ENCODE data around the gene SPATA45. TPM values are rescaled to one million over a fixed set of nuclear protein-coding genes. Genes with fewer than 3 reads are reported as not detected.

Gene SPATA45
- total RNA-seq, 2 donors from 2014 or later = not detected

DNA sequence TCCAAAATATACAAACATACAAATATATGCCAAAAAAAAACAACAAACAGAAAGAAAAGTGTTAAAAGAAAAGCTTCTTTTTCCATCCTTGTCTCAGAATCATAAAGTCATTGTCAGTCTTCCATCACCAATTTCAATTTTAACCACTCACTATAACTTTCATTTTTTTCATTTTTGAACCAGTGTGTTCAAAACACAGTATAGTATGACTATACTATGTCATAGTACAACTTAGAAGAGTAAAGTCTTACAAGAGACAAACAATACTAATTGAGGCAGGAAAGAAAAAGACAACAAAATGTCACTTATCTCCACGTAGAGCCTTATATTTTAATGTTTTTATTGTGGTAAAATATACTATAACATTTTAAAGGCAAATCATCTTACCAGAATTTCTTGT lies 63.5 kb downstream of the SPATA45 start:
- H3K36me3 ChIP-seq = peaks cover 11% of the 10 kb centered on the region
- H3K4me1 ChIP-seq (ENCODE audit: control insufficient read depth in 1 of 2, low read depth in 2 of 2) = peaks cover 0 to 1% of the 10 kb centered on the region in 2 donors
- no peak overlapping the region for H3K27ac ChIP-seq
- DNase-seq (ENCODE audit: low spot score) = no peak
- TF ChIP-seq CTCF (IDR thresholded peaks at IDR 0.05) = no peak
- no peak for ATAC-seq (ENCODE audit: insufficient number of reproducible peaks, low FRiP score, low read depth)
- H3K9me3 ChIP-seq = no peaks in the 10 kb centered on the region
- no peak overlapping the region for H3K4me3 ChIP-seq
- H3K27me3 ChIP-seq (replicated peaks; ENCODE audit: insufficient read depth) = no peaks in the 10 kb centered on the region

GRCh38 chr1:212782422-212783154 lies 64.9 kb downstream of the SPATA45 start:
- Histone ChIP-seq H3K27ac (no peak overlapping the region), H3K27me3 (replicated peaks; ENCODE audit: insufficient read depth) (no peaks in the 10 kb centered on the region), H3K4me1 (ENCODE audit: control insufficient read depth in 1 of 2, low read depth in 2 of 2) (no peaks in the 10 kb centered on the region), H3K36me3 (peaks cover 11% of the 10 kb centered on the region), H3K9me3 (no peaks in the 10 kb centered on the region), H3K4me3 (no peak overlapping the region)
- DNase-seq (ENCODE audit: low spot score) (no peak), ATAC-seq (ENCODE audit: insufficient number of reproducible peaks, low FRiP score, low read depth) (no peak)
- TF ChIP-seq CTCF (IDR thresholded peaks at IDR 0.05) = peak; percentile 44

GRCh38 chr1:212781225-212781624 lies 66.2 kb downstream of the SPATA45 start:
- no peak for ATAC-seq (ENCODE audit: insufficient number of reproducible peaks, low FRiP score, low read depth)
- Histone ChIP-seq H3K9me3 (no peaks in the 10 kb centered on the region), H3K27me3 (replicated peaks; ENCODE audit: insufficient read depth) (no peaks in the 10 kb centered on the region), H3K36me3 (peaks cover 5% of the 10 kb centered on the region), H3K4me1 (ENCODE audit: control insufficient read depth in 1 of 2, low read depth in 2 of 2) (no peaks in the 10 kb centered on the region), H3K27ac (no peak overlapping the region), H3K4me3 (no peak overlapping the region)
- DNase-seq (ENCODE audit: low spot score) = no peak
- no peak for TF ChIP-seq CTCF (IDR thresholded peaks at IDR 0.05)

- H3K9me3 ChIP-seq = no peaks in the 10 kb centered on the region
Measured at GRCh38 chr1:212780759-212781158, 66.7 kb downstream of the SPATA45 start.

More at GRCh38 chr1:212780759-212781158, 66.7 kb downstream of the SPATA45 start:
- no peak for DNase-seq (ENCODE audit: low spot score)
- no peak for ATAC-seq (ENCODE audit: insufficient number of reproducible peaks, low FRiP score, low read depth)
- Histone ChIP-seq H3K27me3 (replicated peaks; ENCODE audit: insufficient read depth) (no peaks in the 10 kb centered on the region), H3K4me1 (ENCODE audit: control insufficient read depth in 1 of 2, low read depth in 2 of 2) (no peaks in the 10 kb centered on the region), H3K36me3 (peaks cover 5% of the 10 kb centered on the region), H3K27ac (no peak overlapping the region), H3K4me3 (no peak overlapping the region)
- TF ChIP-seq CTCF (IDR thresholded peaks at IDR 0.05) = no peak

Other genes with a start within 250 kb of the SPATA45 start
- 100 to 1,000 TPM in 1 of 2 donors, 10 to 100 TPM in 1; 10.7 to 160 TPM for gene ATF3, start 238.9 kb downstream of the SPATA45 start, total RNA-seq
- gene BATF3, start 147.8 kb downstream of the SPATA45 start, total RNA-seq = 10 to 100 TPM in 1 of 2 donors, 1 to 10 TPM in 1; 2.2 to 26.6 TPM
- 10 to 100 TPM; 43.2 to 44.3 TPM for gene NSL1, start 55.9 kb downstream of the SPATA45 start, total RNA-seq
- gene TATDN3, start 55.8 kb downstream of the SPATA45 start, total RNA-seq = 1 to 10 TPM; 8.1 to 8.9 TPM
- gene FLVCR1, start 10.6 kb upstream of the SPATA45 start, total RNA-seq = 10 to 100 TPM in 1 of 2 donors, 1 to 10 TPM in 1; 7.6 to 12.0 TPM
- gene VASH2, start 102.9 kb upstream of the SPATA45 start, total RNA-seq = under 1 TPM; 0.14 to 0.42 TPM
- 10 to 100 TPM; 41.7 to 76.2 TPM for gene ANGEL2, start 168.2 kb upstream of the SPATA45 start, total RNA-seq
- 10 to 100 TPM; 20.7 to 34.1 TPM for gene RPS6KC1, start 203.6 kb upstream of the SPATA45 start, total RNA-seq

Measured in thoracic aorta (tissue), 2 donors.